ENCODE data around the gene MAPK8IP1.

The MAPK8IP1 gene

DNA sequence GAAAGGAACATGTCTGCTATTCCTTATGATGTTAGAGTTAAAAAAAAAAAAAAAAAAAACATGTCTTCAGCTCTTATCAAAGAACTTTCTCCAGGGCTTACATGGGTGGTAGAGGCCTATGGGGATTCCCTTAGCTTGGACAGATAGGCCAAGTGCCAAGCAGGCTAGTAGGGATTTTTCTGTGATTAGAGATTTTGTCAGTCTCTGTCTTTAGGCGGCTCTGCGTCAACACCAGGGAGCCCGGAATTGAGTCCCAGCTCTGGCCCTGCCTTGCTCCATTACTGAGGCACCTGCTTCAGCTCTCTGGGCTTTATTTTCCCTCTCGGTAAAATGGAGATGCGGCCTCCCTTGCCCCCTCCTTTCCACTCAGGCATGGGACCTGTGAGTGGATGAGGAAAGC lies 25.1 kb upstream of the MAPK8IP1 start:
- no peak for DNase-seq

DNA sequence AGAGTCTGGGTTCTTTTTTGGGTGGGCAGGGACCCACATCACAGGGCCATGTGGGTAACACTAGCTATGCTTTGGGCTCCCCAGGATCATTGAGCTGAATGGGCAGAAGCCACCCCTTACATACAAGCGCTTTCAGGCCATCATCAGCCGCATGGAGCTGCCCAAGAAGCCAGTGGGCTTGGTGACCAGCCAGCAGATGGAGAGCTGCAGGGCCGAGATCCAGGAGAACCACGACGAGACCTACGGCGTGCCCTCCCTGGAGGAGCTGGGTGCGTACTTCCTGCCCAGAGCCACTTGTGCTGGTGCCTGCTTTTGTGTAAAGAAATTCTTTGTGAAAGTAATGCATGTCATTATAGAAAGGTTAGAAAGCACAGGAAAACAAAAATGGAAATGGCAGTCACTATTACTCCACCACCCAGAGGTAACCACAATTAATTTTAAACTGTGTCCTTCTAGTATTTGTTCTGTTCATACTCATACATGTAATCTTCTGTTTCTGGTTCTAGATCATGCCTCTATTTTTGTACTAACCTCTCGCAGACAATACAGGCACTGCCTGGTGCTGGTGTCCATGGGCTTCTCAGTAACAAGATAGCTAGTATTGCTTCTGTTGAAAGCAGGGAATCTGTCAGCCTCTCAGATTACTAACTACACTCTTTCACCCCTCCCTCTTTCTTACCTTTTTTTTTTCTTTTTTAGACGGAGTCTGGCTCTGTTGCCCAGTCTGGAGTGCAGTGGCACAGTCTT lies 24.5 kb upstream of the MAPK8IP1 start:
- DNase-seq = no peak

DNA sequence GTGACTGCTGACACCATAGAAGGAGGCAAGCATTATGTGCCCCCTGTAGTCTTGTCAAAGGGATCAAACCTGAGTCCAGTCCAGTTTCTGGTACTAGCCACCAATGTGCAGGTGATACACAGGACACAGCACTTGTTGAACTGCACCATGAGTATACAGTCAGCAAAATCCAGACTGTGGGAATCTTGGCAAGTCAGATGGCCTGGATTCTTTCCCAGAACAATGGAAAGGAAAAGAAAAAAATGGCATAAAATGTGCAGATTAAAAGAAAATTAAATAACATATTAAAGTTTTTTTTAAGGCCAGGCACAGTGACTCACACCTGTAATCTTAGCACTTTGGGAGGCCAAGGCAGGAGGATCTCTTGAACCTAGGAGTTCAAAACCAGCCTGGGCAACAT lies 21.4 kb upstream of the MAPK8IP1 start:
- DNase-seq = no peak

DNA sequence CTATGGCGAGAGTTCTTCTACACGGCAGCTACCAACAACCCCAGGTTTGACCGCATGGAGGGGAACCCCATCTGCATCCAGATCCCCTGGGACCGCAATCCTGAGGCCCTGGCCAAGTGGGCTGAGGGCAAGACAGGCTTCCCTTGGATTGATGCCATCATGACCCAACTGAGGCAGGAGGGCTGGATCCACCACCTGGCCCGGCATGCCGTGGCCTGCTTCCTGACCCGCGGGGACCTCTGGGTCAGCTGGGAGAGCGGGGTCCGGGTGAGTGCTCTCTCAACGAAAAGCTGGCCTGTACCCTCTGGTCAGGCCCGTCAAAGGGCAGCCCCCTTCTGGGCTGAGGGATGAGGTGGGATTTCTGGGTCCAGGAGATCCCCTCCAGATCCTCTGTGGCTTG lies 15.9 kb upstream of the MAPK8IP1 start:
- no peak for DNase-seq

DNA sequence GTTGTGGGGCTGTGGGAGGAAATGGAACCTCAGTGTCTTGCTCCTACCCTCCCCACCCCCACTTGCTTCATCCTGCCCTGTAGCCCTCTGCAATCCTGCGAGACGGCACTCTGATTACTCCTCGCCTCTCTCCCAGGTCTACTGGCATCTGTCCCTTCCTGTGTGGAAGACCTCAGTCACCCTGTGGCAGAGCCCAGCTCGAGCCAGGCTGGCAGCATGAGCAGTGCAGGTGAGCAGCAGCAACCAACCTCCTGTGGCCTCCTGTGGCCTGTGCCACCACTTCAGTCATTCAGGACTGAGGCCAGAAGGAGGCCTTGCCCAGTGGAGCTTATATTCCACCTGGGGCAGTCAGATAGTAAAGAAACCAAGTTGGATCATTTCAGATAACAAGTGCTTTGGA lies 14.7 kb upstream of the MAPK8IP1 start:
- no peak for DNase-seq

DNA sequence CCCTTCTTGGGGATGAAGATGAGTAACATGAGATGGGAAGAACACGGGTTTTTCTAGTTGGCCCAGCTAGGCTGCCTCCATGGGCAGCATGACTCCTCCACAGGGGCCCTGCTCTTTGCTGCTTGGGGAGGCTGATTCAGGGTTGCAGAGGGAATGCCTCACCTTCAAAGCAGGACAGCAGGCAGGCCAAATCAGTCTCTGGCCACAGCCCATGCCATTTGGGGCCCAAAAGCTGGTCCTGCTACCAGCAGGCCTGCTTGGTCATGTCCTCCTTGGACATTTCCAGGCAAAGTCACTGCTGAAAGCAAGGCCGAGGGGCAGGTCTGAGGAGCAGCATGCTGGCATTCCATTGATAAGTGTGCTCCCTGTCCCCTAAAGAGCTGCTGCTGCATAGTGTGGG lies 13.8 kb upstream of the MAPK8IP1 start:
- DNase-seq = no peak

DNA sequence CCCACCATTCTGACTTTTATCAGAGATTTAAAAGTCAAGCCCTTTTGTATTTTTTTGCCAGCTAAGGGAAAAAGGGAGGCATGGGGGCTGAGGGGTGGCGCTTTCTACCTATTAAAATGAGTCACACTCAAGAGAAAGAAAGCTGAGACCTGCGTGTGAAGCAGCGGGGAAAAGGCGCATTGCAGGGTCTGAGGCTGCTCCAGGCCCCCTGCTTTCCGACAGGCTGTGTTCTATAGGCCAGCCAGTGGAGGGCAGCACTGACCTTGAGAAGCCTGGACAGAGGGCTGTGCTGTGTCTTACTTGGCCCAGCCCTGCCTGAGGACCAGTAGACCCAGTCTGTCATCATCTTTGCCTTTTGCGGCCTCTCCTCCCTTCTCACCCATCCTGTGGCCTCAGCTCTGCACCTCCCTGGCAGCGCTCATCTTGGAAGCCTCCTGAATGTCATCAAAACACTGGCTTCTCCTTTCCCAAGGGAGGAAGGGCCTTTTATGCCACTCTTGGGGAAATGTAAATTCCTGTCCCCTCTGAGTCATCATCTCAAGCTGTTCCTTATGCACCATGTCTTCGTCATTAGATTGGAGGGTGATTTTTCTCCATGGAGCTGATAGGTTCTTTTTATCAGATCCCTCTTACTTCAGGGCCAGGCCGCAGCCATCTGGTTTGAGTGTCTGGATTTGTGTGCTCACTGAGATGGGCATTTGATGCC lies 12.6 kb upstream of the MAPK8IP1 start:
- peak; percentile 17 for DNase-seq

DNA sequence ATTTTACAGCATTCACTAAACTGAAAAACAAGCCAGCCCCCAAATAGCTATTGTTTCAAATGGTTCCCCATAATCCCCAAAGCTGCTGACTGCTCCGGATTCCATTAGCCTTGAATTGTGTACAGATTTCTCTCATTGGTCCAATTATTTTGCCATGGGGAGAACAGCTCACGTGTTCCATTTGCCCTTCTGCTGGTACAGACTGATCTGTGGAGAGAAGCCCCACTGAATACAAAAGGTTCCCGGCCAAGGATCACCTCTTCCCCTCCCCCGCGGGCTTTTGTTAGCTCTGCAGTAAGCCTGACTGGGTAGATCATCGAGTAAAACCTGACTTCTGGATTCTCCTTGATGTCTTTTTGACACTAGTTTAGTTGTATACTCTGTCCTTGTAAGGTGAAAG lies 9.1 kb upstream of the MAPK8IP1 start:
- DNase-seq = no peak

DNA sequence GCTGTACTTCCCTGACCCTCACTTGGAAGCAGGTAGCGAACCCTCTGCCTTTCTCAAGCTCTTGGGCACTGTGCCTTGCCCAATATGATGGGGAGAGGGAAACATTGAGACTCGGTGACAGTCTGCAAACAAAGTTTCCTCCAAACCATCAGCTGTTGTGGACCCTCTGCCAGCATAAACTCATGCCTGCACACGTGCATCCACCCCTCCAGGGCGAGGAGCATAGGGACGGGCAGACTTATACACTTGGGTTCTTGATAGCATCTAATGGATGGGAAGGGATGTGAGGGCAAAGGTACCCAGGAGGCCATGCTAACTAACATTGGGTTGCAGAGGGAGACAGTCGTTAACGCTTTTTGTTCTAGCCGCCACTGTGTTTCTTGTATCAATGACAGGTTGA lies 8.2 kb upstream of the MAPK8IP1 start:
- no peak for DNase-seq

DNA sequence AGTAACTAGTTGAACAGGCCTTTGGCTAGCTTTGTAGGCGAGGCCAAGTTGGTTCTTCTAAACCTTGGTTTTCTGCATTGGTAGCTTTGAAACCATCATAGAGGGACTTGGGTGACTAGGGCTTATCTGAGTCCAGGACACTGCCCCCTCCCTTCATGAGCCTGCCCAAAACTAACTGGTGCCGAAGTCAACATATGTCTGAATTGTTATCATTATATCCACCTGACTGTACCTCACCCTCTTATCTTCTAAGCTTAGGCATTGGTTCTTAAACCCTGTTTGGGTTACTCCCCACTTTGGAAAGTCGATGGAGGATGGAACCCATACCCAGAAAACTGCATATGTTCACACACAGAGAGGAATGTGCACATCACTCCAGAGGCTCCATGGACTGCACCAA lies 7.6 kb upstream of the MAPK8IP1 start:
- DNase-seq = no peak

DNA sequence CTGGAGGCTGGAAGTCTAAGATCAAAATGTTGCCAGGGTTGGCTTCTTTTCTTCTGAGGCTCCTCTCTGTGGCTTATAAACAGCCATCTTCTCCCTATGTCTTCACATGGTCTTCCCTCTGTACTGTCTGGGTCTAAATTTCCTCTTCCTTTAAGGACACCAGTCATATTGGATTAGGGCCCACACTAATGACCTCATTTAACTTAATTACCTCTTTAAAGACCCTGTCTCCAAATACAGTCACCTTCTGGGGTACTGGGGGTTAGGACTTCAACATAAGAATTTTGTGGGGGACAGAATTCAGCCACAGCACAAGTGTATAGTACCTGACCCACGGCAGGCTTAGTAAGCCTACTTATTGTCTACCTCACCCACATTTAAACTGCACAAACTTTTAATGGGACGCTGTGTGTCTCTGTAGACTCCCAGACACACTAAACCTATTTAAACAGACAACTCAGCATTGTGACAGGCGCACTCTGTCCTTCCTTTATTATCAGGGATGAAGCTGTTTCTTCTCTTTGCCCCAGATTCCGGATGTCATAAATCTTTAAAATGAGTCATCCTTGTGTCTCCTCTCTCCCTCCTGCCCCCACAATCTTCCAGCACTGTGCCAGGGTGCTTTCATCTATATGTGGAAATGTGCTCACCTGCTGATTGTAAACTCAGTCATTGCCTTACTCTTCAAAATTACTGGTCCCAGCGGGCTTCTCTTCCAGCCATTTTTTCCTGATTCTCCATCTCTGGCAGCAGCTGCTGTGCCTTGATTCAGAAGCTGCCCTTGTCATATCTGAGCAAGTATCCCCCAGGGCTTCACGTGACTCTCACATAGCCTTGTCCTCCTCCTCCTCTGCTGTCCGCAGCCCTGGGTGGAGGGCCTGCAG lies 5.4 kb upstream of the MAPK8IP1 start:
- DNase-seq = no peak

DNA sequence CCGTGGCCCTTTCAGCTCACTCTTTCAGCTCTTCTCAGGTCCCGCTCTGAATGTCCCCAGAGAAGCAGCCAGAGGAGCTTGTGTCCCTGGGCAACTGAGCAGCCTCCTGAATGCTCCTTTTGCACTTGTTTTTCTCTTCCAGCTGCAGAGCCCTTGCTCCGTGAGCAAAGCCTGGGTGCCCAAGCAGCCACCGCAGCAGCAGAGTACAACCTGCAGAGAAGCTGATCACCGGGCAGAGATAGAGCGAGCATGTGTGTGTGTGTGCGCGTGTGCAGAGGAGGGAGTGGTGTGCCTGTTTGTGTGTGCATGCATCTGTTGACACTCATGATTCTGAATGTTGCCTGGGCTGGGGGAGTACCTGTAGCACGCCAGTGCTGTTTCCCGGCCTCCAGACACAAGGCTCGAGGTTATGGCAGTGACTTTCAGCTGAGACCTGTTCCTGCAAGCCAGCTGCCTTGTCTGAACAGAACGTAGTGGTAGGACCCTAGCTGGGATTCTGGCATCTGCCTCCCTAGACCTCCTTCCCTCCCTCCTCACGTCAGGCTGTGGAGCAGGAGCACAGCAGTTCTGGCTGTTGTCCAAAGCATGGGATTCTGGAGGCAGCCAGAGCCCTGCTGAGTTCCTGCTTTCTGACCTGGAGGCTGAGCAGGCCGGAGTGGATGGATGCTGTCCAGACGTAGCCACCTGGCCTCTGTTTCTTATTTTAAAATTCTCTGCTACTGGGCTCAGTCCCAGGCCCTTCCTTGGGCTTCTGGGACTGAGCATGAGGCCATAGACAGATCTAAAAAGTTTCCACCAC lies 4.5 kb upstream of the MAPK8IP1 start:
- DNase-seq = no peak

DNA sequence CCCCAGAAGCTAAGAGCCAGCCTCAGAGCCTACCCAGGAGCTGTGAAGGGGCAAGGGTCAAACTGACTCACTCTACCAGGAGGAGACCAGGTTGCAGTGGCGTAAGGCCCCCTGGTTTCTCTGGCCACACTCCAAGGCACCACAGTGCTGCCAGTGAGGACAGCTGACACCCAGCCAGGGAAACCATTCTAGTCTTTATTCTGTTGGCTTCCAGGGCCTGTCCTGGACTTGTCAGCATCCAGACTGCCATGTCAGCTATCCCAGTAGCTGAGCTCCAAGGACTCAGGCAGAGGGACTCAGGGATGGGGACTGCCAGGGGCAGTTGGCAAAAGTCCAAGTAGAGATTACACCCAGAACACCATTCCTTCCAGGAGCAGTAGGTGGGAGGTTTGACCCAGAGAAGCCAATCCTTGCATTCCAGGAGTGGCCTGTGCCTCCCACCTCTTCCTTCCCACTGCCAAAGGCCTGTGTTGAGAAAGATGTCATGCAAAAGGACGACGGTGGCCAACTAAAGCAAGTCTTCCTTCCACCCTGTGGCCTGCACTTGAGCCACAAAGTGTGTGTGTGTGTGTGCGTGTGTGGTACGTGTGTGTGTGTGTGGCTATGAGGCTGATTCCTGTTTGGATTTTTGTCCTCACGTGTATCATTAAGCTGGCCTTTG lies 3.6 kb upstream of the MAPK8IP1 start:
- no peak for DNase-seq

DNA sequence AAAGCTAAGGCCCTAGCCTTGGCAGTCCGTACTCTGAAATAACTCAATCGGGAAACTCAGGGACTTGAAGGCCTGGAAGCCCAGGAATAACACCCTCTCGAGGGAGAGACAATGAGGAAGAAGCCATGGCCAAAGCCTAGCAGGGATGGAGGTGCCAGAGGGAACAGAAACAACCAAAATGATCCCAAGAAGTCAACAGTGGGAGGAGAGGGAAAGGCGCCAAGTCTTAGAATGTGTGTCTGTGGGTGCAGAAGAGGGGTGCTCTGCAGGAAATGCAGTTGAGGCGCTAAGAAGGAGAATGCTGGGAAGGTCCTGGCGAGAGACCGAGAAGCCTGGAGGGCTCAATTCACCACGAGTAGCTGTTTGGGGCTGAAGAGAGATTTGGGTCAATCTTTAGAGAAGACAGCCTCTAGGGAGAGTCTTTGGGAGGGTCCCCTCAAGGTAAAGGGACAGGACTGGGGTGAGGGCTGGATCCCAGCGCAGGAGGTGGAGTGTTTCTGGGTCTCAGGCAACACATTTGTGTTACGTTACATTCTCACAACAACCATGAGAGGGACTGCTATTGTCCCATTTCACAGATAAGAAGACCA lies 760 bp upstream of the MAPK8IP1 start:
- DNase-seq = no peak

DNA sequence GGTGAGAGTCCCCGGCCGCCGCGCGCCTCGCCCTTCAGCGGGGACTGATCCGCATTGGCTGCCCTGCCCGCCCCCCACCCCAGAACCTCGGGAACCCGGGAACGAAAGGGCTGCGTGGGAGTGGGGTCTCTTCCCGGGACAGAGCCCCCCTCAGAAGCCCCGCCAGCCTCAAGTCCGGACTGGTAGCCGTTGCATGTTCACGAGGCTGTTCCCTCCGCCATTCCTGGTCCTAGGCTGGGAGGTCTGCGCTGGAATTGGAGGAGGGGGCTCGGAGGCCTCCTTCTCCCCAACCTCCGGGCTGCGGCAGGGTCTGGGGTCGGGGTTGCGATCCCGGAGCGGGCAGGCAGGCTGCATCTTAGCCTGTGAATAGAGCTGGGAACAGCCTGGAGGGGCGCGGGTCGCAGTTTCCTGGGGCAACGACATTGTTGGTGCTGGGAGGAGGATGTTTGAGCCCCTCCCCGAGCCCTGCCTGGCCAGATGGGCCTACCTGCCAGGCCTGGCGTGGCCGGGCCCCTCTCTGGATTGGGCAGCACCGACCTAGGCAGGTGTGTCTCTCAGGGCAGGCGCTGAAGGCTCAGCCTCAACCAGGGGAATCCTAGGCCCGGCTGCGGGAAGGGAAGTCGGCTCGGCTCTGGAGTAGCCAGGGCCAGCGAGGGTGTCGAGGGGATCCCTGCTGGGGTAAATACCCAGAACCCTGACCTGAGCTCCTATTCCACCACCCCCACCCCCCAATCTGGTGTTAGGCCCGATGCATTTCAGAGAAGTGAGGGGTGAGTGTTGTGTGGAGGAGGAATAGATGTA lies 670 bp downstream of the MAPK8IP1 start:
- DNase-seq = no peak

DNA sequence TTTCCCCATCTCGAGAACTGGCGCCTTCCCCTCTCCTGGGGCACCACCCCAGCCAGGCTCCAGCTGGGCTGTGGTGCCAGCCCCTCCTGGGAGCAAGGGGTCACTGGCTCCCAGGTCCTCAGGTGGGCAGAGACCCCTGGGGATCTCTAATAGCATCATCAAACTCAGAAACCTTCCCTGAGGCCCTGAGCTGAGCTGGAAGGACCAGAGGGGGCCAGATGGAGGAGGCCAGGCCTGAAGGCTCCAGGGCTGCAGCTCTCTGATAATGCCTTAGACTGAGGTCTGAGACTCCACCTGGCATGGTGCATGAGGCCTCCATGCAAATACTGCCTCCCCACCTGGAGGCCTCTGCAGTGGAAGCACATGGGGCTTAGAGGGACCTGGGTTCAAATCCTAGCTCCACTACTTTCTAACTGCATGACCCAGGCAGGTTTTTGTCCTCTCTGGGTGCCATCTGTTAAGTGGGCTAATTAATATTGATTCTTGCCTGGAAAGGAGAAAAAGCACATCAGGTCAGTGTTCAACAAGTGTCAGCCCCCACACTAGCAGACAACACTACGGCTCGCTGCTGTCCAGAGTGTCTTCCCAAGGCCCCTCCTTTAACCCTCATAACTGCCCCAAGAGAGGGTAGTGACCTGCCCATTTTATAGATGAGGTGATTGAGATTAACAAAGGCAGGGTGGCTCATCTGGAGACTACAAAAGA lies 1.5 kb downstream of the MAPK8IP1 start:
- DNase-seq = no peak

DNA sequence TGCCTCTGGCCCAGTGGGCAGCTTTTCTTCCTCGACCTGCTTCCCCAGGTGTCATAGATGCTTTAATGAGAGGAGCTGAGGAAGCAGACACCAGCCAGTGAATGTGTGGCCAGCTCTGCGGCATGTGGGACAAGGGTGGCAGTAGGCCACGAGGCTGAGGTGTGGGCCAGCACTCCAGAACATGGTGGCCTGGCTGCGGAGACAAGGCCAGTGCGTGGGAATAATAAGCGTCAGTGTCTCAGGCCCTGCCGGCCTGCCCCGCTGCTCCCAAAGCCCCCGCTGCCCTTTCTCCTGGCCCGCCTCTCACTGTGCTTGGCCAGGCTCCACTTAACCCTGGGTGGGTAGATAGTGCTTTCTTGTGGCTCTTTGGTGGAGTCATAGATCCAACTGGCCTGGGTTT lies 2.1 kb downstream of the MAPK8IP1 start:
- DNase-seq = no peak

DNA sequence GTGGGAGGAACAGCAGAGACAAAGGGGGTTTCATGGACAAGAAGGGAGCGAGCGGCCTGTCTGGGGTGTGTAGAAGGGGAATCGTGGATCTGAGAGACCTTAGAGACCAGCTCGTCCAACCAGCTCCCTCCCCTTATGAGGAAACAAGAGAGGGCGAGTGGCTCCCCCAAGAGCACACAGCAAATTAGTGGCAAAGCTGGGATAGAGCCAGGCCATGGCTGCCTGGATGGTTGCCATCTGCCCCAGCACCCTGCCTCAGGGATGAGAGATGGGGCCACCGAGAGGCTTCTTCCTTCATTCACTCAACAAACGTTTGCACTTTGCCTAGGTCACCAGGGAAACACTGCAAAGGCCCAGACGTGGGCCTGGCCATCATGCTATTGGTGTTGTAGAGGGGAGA lies 4.1 kb downstream of the MAPK8IP1 start:
- no peak for DNase-seq

DNA sequence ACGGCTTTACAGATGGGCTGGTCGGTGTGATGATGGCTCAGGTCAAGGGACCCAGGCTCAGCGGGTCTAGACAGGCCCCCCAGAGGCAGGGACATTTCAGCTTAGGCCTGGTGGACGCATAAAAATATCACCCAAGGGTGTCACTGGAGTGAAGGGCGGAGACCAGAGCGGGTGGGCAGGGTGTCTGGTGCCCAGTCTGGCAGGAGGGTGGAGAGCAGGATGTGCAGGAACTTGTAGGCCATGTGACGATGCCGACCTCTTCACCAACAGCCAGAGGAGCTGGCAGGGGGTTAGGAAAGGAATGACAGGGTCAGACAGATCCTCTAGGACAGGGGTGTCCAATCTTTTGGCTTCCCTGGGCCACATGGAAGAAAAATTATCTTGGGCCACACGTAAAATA lies 4.5 kb downstream of the MAPK8IP1 start:
- DNase-seq = no peak

DNA sequence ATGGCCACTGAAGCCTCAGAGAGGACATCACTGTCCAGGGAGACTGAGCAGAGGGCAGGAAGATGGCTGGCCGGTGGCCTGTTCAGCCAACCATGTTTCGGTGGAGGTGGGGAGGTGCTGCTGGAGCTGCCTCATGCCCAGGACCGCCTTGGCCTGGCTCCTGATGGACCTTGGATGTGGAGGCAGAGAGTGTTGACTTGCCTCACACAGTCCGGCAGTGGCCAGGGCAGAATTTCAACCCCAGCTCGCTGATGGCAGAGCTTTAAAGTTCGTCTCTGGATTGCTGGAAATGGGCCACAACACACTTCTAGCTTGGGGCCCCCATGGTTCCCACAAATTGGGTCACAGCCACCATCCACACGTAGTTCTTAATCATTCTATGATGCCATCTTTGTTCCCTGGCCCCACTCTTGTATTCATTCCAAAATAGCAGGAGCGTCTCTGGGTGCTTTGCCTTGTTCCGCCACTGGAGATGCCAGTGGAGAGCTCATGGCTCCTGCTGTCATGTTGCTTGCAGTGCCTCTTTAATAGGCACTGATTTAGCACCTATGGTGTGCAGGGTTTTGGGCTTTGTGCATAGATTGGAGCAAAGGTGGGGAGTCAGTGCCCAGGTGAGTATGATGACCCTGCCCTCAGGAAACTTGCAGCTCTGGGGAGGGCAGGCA lies 5.6 kb downstream of the MAPK8IP1 start:
- no peak for DNase-seq
